GM21381 (cell line): ENCODE data around the gene TTC7B.

Source experiments
- ATAC-seq: cut with Tn5 transposase; IDR thresholded peaks from one replicate; pipeline ENCODE4 v1.9.1; 2021; ENCODE audit warnings: mild to moderate bottlenecking, moderate library complexity; ENCODE audit not compliant: unreplicated experiment

TTC7B gene

GRCh38 chr14:90580377-90581335, 235.6 kb downstream of the TTC7B start:
- no peak for ATAC-seq

DNA sequence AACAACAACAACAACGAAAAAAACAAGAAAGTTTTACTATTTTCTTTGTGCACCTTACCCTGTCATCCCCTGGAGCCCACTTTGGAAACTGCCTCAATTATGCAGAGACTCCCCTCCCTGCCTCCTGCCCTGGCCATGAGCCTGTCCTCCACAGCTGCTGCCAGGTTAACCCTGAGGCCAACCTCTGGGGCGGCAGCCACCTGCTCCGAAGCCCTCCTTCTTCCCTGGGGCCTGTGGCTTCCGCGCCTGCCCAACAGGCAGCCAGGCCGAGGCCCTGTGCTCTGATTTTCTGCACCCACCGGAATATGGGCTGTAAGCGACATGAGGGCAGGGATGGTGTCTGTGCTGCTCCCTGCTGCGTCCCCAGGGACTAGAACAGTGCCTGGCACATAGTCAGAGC, 236.4 kb downstream of the TTC7B start:
- ATAC-seq: no peak

DNA sequence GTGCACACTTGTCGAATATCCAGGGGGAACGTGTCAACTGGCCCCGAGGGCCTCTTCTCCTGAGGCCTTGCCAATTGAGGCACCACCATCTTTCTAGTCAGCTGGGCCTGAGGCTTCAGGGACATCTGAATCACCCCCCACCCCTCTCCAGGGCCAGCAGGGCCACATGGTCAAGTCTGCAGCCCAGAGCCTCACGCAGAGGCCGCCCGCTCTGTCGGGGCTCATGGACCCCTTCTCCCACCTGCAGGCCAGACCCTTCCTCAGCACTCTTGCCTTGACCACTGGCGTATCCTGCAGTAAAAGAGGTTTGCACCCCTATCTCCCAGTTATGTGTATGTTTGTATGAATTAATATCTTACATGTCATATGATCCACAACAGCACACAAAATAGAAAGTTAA, 237.1 kb downstream of the TTC7B start:
- no peak for ATAC-seq

GRCh38 chr14:90578283-90578985, 237.8 kb downstream of the TTC7B start:
- no peak for ATAC-seq

DNA sequence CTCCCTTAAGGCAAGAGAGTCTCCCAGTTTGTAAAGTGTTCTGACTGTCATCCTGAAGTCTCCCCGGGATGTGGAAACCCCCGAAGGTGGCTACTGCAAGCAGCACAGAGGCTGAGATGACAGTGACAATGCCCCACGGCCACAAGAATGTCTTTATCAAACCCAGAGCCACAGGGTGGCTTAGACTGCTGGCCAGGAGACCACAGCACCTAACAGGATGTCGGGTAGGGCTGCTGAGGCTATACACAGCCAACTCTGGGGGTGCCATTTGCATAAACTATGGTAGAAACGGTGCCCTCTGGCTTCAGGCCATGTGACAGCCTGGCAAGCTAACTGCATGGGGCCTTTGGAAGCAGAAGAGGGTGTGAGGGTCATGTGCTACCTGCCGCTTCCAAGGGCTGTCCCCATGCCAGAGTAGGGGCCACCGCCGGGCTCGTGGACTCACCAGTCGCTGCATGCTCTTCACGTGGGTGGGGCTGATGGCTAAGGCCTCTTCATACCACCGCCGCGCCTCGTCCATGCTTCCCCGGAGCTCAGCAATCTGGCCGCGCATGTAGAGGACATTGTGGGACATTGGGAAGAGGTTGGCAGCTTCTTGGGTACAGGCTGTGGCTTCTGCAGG, 238.5 kb downstream of the TTC7B start:
- no peak for ATAC-seq

DNA sequence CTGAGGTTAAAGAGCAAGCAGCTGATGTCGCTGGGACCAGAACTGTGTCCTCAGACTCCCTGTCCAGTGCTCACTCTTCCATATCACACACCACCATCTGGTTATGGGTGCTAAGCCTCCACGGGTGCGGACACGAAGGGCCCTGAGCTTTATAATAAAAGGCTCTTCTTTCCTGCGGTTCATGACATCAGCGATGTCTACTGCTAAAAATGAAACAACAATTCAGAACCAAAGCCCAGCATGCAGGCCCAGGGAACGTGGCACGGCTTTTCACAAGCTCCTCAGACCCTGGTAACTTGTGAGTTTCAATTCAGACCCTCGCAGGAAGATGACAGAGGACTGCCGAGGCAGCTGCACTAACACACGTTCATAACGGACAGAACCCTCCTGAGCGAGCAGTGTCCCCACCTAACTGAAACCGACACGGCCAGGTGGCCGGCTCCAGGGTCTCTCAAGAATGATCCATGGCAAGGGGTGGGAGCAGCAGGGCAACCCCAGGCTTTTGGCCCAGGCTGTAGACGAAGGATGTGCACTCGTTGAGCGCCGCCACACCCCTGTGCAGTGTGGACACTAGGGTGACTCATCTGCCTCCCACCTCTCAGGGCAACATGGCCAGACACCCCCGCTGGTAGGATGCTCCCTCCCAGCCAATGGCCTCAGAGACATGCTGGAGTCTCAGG, 239.1 kb downstream of the TTC7B start:
- ATAC-seq: no peak

- no peak for ATAC-seq
Observed at GRCh38 chr14:90576581-90576980, 239.6 kb downstream of the TTC7B start.

DNA sequence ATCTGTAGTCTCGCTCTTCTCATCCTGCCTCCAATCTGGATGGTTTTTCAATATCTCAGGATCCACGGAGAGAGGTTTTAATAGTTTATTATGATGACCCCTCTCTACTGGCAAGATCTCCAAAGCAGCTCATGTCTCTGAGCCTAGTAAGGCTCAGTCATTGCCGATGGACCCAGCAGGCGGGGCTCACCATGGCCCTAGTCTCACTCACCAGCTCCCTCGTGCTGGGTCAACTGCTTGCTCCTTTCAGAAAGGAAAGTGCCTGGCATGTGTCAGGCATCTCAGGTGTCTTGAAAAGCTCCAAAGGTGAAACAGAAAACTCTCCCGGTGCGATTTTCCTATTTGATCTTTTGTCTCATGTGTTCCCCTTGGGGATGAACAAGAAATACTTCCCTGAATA, 240.4 kb downstream of the TTC7B start:
- no peak for ATAC-seq

- no peak for ATAC-seq
Observed at GRCh38 chr14:90575336-90575735, 240.9 kb downstream of the TTC7B start.

- ATAC-seq: no peak
Observed at GRCh38 chr14:90574188-90575131, 241.8 kb downstream of the TTC7B start.

GRCh38 chr14:90573385-90574105, 242.7 kb downstream of the TTC7B start:
- no peak for ATAC-seq

DNA sequence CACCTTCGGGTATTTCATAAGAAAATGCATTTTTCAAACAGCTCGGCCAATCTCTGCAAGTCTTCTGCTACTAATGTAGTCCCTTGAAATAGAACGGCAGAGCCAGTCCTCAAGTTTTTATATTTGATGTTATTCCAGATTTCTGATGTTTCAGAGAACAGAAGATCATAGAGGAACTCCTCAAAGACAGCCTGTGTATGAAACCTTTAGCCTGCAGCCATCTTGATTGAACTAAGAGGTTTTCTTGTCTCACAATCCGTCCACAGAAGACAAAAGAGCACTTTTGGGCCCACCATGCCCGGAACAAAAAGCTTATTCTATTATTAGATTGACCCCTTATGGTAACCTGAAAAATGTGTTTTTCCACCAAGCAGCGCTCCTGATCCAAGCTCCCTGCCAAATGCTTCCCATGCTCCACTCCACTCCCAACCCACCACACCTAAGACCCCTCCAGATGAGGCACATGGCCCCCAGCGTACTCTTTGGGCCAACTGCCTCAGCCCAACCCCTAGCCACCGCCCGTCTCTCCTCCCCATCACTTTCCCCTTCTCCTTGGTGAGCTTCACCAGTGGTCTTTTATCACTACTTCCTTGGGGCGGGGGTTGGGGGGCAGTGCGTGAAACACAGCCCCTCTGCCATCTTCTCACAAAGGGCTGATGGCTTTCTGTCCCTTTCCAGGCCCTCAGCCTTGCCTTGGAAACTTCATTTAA, 243.6 kb downstream of the TTC7B start:
- no peak for ATAC-seq

GRCh38 chr14:90571149-90571947, 244.9 kb downstream of the TTC7B start:
- ATAC-seq: no peak

- ATAC-seq: no peak
Observed at GRCh38 chr14:90570461-90570860, 245.8 kb downstream of the TTC7B start.

DNA sequence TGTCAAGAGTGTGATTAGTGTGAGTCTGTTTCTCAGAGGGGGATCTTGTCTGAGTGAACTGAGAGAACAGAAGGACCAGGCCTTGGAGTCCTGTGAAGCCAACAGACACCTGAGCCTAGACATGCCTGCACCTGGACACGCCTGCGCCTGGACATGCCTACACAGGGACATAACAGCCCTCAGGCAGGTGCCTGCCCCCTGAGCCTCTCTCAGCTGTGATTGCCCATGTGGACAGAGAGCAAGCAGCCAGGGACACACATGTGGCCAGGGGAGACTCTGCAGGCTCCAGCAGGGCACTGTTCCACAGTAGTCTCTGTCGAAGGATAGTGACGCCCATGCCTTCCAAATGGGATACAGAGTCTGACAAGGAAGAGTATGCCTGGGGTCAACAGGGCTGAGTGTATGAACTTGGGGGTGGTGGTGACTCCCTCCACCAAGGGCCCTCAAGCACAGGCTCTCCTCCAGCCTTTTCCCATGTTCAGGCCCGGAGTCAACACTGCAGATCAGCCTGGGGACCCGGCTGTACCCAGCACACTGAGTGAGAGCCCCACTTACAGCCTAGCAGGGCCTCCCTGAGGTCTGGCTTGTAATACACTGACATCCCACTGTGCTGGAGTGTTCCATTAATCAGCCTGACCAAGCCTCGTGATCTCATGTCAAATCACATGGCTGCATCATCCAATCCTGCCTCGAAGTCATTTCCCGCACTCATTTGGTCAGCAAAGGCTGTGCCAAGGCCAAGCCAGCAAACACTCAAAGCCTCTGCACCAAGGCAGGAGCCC, 246.4 kb downstream of the TTC7B start:
- no peak for ATAC-seq

DNA sequence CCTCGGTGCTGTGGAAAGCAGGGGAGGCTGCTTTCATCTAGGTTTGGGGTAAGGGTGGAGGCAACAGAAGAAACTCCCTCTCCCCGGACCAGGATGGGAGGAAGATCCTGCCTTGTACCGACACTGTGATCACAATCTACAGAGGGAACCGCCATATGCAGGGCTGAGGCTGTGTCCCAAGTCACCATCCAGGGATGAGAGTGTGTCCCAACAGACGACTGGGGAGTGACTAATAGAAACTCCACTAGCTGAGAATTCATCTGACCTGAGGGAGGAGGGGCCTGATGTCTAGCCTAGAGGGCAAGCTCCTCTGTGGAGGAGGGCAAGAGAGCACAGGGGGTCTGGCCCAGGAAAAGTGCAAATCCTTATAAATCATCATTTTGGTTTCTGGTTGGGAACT, 247.0 kb downstream of the TTC7B start:
- ATAC-seq: no peak

DNA sequence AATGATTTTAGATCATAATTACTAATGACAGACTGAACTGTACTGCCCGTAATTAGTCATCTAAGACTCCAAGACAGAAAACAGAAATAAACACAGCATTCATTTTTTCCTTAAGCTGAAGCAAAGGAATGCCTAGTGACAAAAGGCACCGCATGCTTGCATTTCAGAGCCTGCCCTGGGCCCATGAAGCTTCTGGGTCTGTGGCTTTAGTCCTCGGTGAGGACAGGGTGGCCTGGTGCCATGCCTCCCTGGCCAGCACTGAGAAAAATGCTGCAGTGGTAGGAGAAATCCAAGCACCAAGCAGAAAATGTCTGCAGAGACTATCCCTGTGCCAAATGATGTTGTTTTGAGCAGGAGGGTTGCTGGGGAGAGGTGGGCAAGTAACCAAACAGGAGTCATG, 247.8 kb downstream of the TTC7B start:
- no peak for ATAC-seq
